ENCODE measurements around the gene RPL9. TPM values are rescaled to one million over a fixed set of nuclear protein-coding genes. Genes with fewer than 3 reads are reported as not detected.
"Not testable (repeated sequence)": the region's sequence is repeated elsewhere in the genome, so short reads cannot be mapped to it uniquely, and the experiment has no call there.

RPL9 gene
- total RNA-seq, 1 experiment from 2014 or later: 3,492 TPM

DNA sequence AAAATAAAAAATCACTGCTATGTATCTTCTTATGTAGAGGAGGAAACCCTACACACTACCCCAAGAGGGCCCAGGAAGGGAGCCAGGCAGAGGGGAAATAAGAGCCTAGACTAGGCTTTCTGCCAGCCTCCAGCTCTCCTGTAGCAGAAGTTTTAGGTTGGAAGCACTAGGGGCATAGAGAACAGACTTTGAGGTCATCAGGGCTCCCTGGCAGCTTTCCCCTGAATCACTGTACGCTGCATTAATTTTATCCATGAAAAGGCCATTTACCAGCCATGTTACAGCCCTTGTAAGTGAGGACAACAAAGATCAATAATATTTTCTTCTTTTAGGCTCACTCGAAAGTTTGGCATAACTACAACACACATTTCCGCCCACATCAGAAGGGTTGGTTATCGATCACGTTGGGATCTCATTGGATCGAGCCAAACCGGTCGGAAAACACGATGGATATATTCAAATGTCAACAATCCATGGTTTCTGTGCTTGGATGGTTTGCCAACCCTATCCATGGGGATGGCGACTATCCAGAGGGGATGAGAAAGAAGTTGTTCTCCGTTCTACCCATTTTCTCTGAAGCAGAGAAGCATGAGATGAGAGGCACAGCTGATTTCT, 24.7 kb downstream of the RPL9 start:
- DNase-seq (ENCODE audit: low spot score): no peak
- in situ Hi-C loops (cut with HindIII; ENCODE audit: low sequenced_read_pairs): no loop called here

DNA sequence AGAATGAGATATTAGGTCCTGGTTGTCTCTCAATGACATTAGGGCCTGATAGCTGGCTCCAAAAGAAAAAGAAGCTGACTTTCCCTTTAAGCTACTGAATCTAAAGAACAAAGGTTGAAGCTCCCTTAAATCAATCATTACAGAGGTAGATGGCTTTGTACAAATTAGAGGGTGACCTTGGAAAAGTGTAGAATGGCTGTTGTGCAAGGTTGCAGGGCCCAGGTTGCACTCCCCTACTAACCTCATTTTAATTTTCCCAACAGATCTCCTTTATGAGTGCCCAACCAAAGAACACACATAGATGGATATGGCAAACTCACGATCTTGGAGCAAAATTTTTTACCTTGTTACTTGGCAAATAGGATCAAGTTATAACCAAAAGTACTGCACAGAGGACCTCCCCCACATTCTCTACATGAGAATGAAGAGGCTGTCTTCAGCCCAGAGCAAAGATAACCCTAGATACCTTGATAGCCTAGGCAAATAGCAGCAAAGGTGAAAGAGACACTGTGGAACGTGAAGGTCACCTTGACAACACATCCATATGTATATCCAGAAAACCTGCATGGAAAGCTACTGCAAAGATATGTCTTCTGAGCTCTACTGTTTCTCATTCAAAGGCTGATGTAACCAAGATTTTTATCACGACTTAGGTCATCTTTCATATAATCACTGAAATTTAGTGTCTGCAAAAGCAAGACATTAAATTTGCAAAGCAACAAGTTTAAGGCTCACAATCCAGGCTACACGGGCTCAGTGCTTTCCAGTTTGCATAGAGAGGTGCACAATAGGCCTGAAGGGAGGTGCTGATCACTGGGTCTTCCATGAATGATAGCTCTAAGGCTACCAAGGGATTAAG, 29.0 kb downstream of the RPL9 start:
- DNase-seq (ENCODE audit: low spot score): no peak
- in situ Hi-C loops (cut with HindIII; ENCODE audit: low sequenced_read_pairs): no loop called here

- in situ Hi-C loops (cut with HindIII; ENCODE audit: low sequenced_read_pairs): no loop called here
Observed at GRCh38 chr4:39427520-39428114, 31.1 kb downstream of the RPL9 start.

GRCh38 chr4:39426728-39427127, 32.0 kb downstream of the RPL9 start:
- in situ Hi-C loops (cut with HindIII; ENCODE audit: low sequenced_read_pairs): no loop called here
- no peak for DNase-seq (ENCODE audit: low spot score)

More at GRCh38 chr4:39427520-39428114, 31.1 kb downstream of the RPL9 start:
- no peak for DNase-seq (ENCODE audit: low spot score)

GRCh38 chr4:39425297-39425696, 33.4 kb downstream of the RPL9 start:
- DNase-seq (ENCODE audit: low spot score); in situ Hi-C loops (cut with HindIII; ENCODE audit: low sequenced_read_pairs): not testable (repeated sequence)

GRCh38 chr4:39422247-39422646, 36.5 kb downstream of the RPL9 start:
- no peak for DNase-seq (ENCODE audit: low spot score)
- in situ Hi-C loops (cut with HindIII; ENCODE audit: low sequenced_read_pairs): no loop called here

GRCh38 chr4:39415678-39416283, 42.9 kb downstream of the RPL9 start:
- DNase-seq (ENCODE audit: low spot score): no peak
- in situ Hi-C loops (cut with HindIII; ENCODE audit: low sequenced_read_pairs): no loop called here

DNA sequence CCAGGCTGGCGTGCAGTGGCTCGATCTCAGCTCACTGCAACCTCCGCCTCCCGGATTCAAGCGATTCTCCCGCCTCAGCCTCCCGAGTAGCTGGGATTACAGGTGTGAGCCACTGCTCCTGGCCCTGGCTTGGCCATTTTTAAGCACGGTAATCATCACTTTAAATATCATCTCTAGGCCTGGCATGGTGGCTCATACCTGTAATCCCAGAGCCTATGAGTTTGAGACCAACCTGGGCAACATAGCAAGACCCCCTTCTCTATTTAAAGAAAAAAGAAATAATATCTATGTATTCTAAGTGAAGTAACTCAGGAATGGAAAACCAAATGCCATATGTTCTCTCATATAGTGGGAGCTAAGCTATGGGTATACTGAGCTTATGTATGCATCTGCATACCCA, 47.2 kb downstream of the RPL9 start:
- in situ Hi-C loops (cut with HindIII; ENCODE audit: low sequenced_read_pairs); DNase-seq (ENCODE audit: low spot score): not testable (repeated sequence)

- DNase-seq (ENCODE audit: low spot score): no peak
- in situ Hi-C loops (cut with HindIII; ENCODE audit: low sequenced_read_pairs): no loop called here
Observed at GRCh38 chr4:39410415-39410814, 48.3 kb downstream of the RPL9 start.

DNA sequence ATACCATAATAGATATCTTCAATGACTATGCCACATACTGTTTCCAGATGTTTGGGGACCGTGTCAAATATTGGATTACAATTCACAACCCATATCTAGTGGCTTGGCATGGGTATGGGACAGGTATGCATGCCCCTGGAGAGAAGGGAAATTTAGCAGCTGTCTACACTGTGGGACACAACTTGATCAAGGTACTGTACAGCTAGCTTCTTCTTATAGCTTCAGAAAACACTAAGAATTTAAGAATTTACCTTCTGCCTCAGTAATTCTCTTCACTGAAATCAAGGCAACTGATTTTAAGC, 51.2 kb downstream of the RPL9 start:
- in situ Hi-C loops (cut with HindIII; ENCODE audit: low sequenced_read_pairs): no loop called here

GRCh38 chr4:39406763-39407583, 51.7 kb downstream of the RPL9 start, which contains the start of gene KLB:
Gene KLB (plus strand): TSS chr4:39406930. CDS start chr4:39406950, 20 bp downstream.
- in situ Hi-C loops (cut with HindIII; ENCODE audit: low sequenced_read_pairs): no loop called here

More for the DNA sequence above, 51.2 kb downstream of the RPL9 start:
- no peak for DNase-seq (ENCODE audit: low spot score)

More at GRCh38 chr4:39406763-39407583, 51.7 kb downstream of the RPL9 start, which contains the start of gene KLB:
- DNase-seq (ENCODE audit: low spot score): no peak

Other genes starting within 250 kb of the RPL9 start
- 91.8 and 119 TPM in 2 replicates for gene RFC1, start 92.6 kb downstream of the RPL9 start, total RNA-seq (2014; rRNA removed; shearing (Covaris generic))
- not detected in 2 replicates for gene KLB, start 52.0 kb downstream of the RPL9 start, total RNA-seq (2014; rRNA removed; shearing (Covaris generic))
- 28.8 and 34.7 TPM in 2 replicates for gene LIAS, start 134 bp upstream of the RPL9 start, total RNA-seq (2014; rRNA removed; shearing (Covaris generic))
- gene UGDH, start 68.5 kb upstream of the RPL9 start, total RNA-seq (2014; rRNA removed; shearing (Covaris generic)): 73.6 and 76.0 TPM in 2 replicates
- 29.6 and 37.4 TPM in 2 replicates for gene SMIM14, start 179.9 kb upstream of the RPL9 start, total RNA-seq (2014; rRNA removed; shearing (Covaris generic))
- gene UBE2K, start 239.2 kb upstream of the RPL9 start, total RNA-seq (2014; rRNA removed; shearing (Covaris generic)): 15.5 and 32.4 TPM in 2 replicates